Measurements from ENCODE around the gene TSPAN17. TPM values are rescaled to one million over a fixed set of nuclear protein-coding genes. Genes with fewer than 3 reads are reported as not detected.

The TSPAN17 gene
- total RNA-seq, 2 donors from 2014 or later: 17.6 to 38.1 TPM

DNA sequence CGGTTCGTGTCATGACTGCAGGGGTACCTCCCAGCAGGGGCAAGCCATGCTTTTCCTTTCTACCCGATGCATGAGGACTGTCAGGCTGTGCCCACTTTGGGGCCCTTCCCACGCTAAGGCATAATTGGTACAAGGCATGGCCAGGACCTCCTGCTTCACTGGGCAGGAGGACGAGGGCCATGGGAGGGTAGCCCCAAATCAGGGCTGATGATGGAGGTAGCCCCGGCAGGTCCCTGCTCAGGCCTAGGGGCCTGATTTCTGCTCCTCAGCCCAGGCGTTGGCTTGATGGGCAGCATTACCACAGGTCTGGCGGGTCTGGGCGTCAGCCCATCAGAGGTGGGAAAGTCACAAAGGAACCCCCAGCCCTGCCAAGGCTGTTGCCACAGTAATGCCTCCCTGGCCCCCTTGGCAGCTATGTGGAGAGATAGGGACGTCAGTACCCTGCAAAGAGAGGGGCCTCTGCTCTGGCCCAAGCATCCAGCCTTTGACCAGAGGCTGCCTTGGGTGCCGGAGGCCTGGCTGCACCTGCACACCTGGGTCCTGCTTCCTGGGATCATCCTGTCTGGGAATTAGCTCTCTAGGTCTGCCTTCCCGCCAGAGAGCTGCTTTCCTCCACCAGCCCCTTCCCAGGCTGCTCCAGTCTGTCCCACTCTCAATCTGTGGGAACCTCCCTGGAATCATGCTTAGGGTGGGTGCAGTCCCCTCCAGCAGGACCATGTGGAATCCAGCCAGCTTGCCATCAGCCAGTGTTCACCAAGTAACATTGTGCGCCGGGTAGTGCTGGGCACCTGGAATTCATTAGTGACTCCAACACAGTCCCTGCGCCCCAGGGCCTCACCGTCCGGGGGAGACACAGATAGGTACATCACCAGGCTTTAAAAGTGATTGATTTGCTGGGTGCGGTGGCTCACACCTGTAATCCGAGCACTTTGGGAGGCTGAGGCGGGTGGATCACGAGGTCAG is 15.4 kb downstream of the TSPAN17 start:
- intact Hi-C loops (cut with DNase I): no loop called here
- H3K27me3 ChIP-seq (replicated peaks; ENCODE audit: insufficient read depth): no peaks in the 10 kb centered on the region
- no peaks in the 10 kb centered on the region for H3K36me3 ChIP-seq
- H3K4me3 ChIP-seq: no peak overlapping the region
- no peak for DNase-seq (ENCODE audit: low spot score)
- no peaks in the 10 kb centered on the region for H3K9me3 ChIP-seq
- 82% methylated on average over 21 of the region's 21 CpGs for WGBS
- no peaks in the 10 kb centered on the region for H3K4me1 ChIP-seq (replicated peaks)
- TF ChIP-seq POLR2AphosphoS5 (IDR thresholded peaks at IDR 0.05) (no peak), POLR2A (IDR thresholded peaks at IDR 0.05) (no peak), CTCF (IDR thresholded peaks at IDR 0.05) (no peak)
- H3K27ac ChIP-seq: no peak overlapping the region

GRCh38 chr5:176663566-176663965 is 16.3 kb downstream of the TSPAN17 start:
- Histone ChIP-seq H3K4me1 (replicated peaks) (no peaks in the 10 kb centered on the region), H3K27me3 (replicated peaks; ENCODE audit: insufficient read depth) (no peaks in the 10 kb centered on the region), H3K36me3 (no peaks in the 10 kb centered on the region), H3K4me3 (no peak overlapping the region), H3K27ac (no peak overlapping the region), H3K9me3 (no peaks in the 10 kb centered on the region)
- TF ChIP-seq CTCF (IDR thresholded peaks at IDR 0.05) (no peak), POLR2A (IDR thresholded peaks at IDR 0.05) (no peak), POLR2AphosphoS5 (IDR thresholded peaks at IDR 0.05) (no peak)
- WGBS: 91% methylated on average over 10 of the region's 10 CpGs
- no peak for DNase-seq (ENCODE audit: low spot score)
- intact Hi-C loops (cut with DNase I): no loop called here

DNA sequence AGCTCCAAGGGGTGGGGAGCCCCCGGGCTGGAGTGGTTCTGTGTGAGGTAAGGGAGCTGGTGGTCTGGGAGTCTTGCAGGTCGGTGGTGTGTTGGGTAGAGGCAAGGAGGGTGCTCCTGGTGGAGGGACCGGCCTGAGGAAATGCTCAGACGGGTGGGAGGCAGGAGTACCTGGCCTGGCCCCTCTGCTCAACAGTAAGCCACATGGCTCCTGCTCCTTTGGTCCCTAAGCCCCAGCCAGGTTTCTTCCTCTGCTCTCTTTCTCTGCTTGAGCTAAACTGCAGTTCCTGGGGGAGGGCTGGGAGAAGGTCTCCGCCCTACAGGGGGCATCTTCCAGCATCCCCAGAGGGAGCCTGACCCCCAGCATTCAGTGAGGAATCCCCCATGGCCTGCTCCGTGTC is 17.2 kb downstream of the TSPAN17 start:
- H3K27ac ChIP-seq: no peak overlapping the region
- TF ChIP-seq POLR2AphosphoS5 (IDR thresholded peaks at IDR 0.05): no peak
- no peak for TF ChIP-seq POLR2A (IDR thresholded peaks at IDR 0.05)
- TF ChIP-seq CTCF (IDR thresholded peaks at IDR 0.05): no peak
- 39% methylated on average over 6 of the region's 6 CpGs for WGBS
- H3K27me3 ChIP-seq (replicated peaks; ENCODE audit: insufficient read depth): peaks cover 3% of the 10 kb centered on the region
- DNase-seq (ENCODE audit: low spot score): no peak
- intact Hi-C loops (cut with DNase I): no loop called here
- H3K4me3 ChIP-seq: no peak overlapping the region
- no peaks in the 10 kb centered on the region for H3K36me3 ChIP-seq
- H3K4me1 ChIP-seq (replicated peaks): no peaks in the 10 kb centered on the region
- no peaks in the 10 kb centered on the region for H3K9me3 ChIP-seq

- peaks cover 3% of the 10 kb centered on the region for H3K27me3 ChIP-seq (replicated peaks; ENCODE audit: insufficient read depth)
- no peaks in the 10 kb centered on the region for H3K4me1 ChIP-seq (replicated peaks)
- no peak overlapping the region for H3K4me3 ChIP-seq
- H3K27ac ChIP-seq: no peak overlapping the region
- 25% methylated on average over 16 of the region's 19 CpGs for WGBS
- no peak for DNase-seq (ENCODE audit: low spot score)
- intact Hi-C loops (cut with DNase I): no loop called here
- H3K9me3 ChIP-seq: no peaks in the 10 kb centered on the region
- H3K36me3 ChIP-seq: no peaks in the 10 kb centered on the region
- TF ChIP-seq POLR2A (IDR thresholded peaks at IDR 0.05) (no peak), CTCF (IDR thresholded peaks at IDR 0.05) (no peak), POLR2AphosphoS5 (IDR thresholded peaks at IDR 0.05) (no peak)
Observed at GRCh38 chr5:176664886-176665285, 17.6 kb downstream of the TSPAN17 start.

DNA sequence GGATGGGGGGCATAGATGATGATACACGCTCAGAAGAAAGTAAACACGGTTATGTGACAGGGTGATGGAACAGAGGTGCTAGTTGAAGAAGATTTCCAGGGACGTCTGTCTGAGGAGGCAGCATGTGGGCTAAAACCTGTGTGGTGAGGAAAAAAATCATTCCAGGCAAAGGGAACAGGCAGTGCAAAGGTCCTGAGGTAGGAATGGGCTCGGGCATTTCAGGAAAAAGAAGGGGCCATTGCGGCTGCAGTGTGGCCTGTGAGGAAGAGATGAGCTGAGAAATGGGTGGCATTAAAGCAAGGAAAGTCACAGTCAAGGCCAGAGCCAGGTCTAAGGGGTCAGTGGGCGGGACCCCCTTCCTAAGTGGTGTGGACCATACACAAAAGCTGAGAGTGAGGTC is 18.2 kb downstream of the TSPAN17 start:
- intact Hi-C loops (cut with DNase I): no loop called here

More for the DNA sequence above, 18.2 kb downstream of the TSPAN17 start:
- Histone ChIP-seq H3K4me3 (no peak overlapping the region), H3K9me3 (no peaks in the 10 kb centered on the region), H3K4me1 (replicated peaks) (no peaks in the 10 kb centered on the region), H3K27me3 (replicated peaks; ENCODE audit: insufficient read depth) (peaks cover 3% of the 10 kb centered on the region), H3K27ac (no peak overlapping the region), H3K36me3 (no peaks in the 10 kb centered on the region)
- no peak for DNase-seq (ENCODE audit: low spot score)
- TF ChIP-seq POLR2A (IDR thresholded peaks at IDR 0.05) (no peak), CTCF (IDR thresholded peaks at IDR 0.05) (no peak), POLR2AphosphoS5 (IDR thresholded peaks at IDR 0.05) (no peak)
- 81% methylated on average over 6 of the region's 6 CpGs for WGBS
